Stimulated activated CD8-positive, alpha-beta memory T cell treated with anti-CD3 and anti-CD28 coated beads, Interleukin-15, amount 100 ng/mL, for 48 hours (primary cell): ENCODE results near the gene HOXC11.

Experiments used
- DNase-seq, 2 donors: peaks; one replicate each; pipeline ENCODE4 v3.0.0-alpha.2; 2020; ENCODE audit warnings: low read depth in 2 of 2

The HOXC11 gene

GRCh38 chr12:53972722-53973235, at the start of gene HOXC11:
TSS of gene HOXC11 (plus strand) at chr12:53973126. CDS start at chr12:53973242, 116 bp downstream.
- no peak for DNase-seq

GRCh38 chr12:53924521-53925405, 48.2 kb upstream of the HOXC11 start:
- no peak for DNase-seq

DNA sequence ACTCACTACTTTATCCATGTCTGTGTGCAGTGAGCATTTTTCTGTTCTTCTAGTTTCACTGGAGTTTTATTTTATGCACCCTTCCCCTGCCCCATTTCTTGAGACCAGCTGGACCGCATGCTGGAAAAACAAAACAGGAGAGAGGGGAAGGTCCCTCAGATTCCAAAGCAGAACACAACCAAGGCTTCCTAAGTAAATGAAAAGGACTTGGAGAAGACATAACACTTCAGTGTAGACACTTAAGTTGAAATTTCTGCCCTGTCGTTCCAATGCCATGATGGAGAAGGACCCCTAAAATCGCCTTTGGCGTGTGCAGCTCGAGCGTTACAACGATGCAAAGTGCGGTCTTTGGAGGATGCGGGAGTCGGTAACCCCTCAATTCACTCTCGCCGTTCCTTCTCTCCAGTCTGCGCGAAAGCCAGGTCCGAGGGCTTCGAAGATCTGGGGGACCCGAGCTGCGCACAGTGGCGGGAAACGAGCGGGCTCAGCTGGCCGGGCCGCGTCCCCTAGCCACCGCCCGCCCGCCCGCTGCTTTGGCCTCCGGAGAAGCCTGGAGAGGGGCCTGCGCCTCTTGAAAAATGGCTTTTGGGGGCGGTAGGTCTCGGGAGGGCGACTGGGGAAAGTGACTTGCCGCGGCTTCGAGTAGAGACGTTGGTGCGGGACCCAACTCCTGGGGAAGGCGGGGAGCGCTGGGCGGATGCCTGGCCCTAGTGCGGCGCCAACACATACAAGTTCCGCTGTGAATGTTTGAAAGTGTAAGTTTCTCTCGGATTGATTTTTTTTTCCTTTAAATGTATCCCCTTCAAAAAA, 45.5 kb upstream of the HOXC11 start:
- DNase-seq: no peak

- no peak for DNase-seq
These were observed 44.7 kb upstream of the HOXC11 start for GRCh38 chr12:53928054-53928835.

GRCh38 chr12:53929527-53929926, 43.4 kb upstream of the HOXC11 start:
- no peak for DNase-seq

- no peak for DNase-seq
These were observed 42.2 kb upstream of the HOXC11 start for GRCh38 chr12:53930591-53931255.

GRCh38 chr12:53931844-53932581, 40.9 kb upstream of the HOXC11 start:
- DNase-seq: no peak

DNA sequence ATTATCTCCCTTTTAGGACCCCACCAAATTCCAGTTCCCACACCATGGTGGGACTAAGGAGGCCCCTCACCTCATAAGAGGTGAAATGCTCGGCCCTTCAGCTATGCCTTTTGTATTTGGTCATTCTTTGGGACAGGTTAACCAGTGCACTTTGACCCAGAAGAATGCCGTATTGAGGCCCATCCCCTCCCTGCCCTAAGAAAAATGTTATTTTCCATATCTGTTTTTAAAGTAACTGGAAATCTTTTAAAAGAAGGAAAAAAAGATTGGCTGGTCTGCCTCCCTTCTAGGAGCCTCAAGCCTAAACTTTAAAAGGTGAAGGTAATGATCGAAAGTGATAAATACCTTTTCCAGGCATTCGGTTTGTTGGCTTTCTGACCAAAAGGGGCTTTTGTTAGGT, 40.0 kb upstream of the HOXC11 start:
- DNase-seq: no peak

GRCh38 chr12:53935383-53936341, 37.3 kb upstream of the HOXC11 start:
- no peak for DNase-seq

GRCh38 chr12:53937099-53937498, 35.8 kb upstream of the HOXC11 start:
- DNase-seq: no peak

DNA sequence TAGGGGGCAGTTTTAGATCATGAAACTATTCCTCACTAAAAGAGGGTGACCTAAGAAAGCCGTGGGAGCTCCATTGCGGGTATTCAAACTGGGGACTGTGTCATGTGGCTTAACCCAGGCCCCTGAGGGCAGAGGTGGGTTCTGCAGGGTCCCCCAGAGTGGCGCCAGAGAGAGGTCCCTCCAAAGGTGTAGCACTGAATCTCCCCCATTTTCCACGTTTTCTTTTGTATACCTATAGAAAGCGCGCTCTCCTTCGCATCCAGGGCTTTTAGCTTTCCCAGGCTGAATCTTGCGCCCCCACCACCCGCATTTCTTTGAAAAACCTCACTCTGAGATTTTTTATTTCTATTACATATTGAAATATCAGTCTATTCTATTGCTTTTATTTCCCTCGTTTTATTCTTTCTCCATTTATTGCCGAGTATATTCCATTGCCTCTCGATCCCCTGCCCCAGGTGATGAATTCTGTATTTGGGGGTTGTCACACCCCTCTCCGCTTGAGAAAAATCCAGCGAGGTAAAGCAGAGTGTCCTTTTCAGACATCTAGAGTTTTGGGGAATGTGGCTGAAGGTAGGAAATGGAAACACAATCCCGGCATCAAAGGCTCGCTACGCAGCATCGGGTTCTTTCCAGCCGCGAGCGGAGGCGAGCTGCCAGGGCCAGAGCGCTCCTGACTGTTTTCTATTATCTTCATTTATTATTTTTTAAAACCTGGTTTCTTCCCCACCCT, 35.2 kb upstream of the HOXC11 start:
- no peak for DNase-seq

GRCh38 chr12:53938326-53939140, 34.4 kb upstream of the HOXC11 start, which contains the start of gene HOXC13:
TSS of gene HOXC13 (plus strand) at chr12:53938831. CDS start at chr12:53938907, 76 bp downstream.
- peak; percentile 17 to 44 for DNase-seq

DNA sequence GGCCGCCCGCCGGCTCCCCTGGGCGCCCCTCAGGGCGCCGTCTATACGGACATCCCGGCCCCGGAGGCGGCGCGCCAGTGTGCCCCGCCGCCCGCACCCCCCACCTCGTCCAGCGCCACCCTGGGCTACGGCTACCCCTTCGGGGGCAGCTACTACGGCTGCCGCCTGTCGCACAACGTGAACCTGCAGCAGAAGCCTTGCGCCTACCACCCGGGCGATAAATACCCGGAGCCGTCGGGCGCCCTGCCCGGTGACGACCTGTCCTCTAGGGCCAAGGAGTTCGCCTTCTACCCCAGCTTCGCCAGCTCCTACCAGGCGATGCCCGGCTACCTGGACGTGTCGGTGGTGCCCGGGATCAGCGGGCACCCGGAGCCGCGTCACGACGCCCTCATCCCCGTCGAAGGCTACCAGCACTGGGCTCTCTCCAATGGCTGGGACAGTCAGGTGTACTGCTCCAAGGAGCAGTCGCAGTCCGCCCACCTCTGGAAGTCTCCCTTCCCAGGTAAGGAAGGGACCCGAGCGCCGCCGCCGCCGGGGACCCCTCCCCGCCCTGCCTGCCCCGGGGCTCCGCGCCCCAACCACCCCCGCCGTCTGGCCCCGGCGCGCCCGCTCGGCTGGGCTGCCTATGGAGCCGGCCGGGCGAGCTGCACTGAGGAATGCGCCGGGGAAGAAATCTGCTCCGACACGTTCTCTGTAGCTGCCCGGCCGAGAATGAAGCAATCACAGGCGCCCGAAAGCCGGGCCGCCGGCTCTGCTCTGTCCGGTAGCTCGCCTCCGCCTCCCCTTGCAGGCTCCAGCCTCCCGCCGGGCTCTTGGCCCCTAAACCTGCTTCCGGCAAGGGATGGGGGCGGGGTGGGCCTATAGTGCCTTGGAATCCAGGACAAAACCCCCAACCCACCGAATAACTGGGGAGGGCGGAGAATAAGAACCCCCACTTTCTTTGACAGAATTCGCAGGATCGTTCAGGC, 33.5 kb upstream of the HOXC11 start:
- no peak for DNase-seq

- DNase-seq: no peak
These were observed 32.4 kb upstream of the HOXC11 start for GRCh38 chr12:53940443-53941014.

DNA sequence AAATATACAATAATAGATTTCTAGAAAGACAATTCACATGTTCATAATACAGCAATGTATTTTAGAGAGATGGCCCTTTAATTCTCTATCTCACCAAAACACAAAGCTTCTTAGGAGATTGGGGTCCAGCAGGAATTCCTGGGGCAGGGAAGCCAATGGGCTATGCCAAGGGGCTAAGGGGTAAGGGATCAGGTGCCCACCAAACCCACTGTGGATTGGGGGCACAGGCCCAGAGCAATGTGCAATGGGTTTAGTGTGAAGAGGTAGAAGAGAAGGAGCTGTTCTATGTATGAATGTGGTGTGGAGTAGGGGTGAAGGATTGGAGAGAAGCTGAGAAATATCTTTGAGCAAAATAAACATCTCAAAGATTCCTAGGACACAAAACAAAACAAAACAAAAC, 31.7 kb upstream of the HOXC11 start:
- DNase-seq: no peak

- DNase-seq: no peak
These were observed 31.2 kb upstream of the HOXC11 start for GRCh38 chr12:53941750-53942149.
